ENCODE measurements around the gene SEMA5B. TPM values are rescaled to one million over a fixed set of nuclear protein-coding genes. Genes with fewer than 3 reads are reported as not detected.

The SEMA5B gene
- total RNA-seq, 2 donors from 2014 or later: 0.09 to 2.9 TPM

DNA sequence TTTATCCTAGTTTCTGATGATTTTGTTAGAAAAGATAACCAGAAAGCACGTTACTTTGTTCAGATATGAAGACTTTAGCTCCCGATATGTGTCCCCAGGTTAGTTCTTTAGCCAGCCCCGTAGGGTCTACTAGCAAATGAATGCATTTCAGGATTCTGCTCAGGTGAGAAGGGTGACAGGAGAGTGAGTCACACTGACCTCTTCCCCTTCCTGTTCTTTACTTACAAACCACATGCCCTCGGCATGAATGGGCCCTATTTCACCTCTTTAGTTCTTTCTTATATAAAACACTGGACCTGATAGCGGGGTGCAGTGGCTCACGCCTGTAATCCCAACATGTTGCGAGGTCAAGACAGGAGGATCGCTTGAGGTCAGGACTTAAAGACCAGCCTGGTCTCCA is 134.3 kb downstream of the SEMA5B start:
- intact Hi-C loops (cut with DNase I): no loop called here
- Histone ChIP-seq H3K27me3 (replicated peaks; ENCODE audit: insufficient read depth) (no peaks in the 10 kb centered on the region), H3K27ac (no peak overlapping the region), H3K36me3 (no peaks in the 10 kb centered on the region), H3K9me3 (no peaks in the 10 kb centered on the region), H3K4me1 (replicated peaks) (no peaks in the 10 kb centered on the region), H3K4me3 (no peak overlapping the region)
- no peak for TF ChIP-seq POLR2AphosphoS5 (IDR thresholded peaks at IDR 0.05)
- TF ChIP-seq, protein P1, sequence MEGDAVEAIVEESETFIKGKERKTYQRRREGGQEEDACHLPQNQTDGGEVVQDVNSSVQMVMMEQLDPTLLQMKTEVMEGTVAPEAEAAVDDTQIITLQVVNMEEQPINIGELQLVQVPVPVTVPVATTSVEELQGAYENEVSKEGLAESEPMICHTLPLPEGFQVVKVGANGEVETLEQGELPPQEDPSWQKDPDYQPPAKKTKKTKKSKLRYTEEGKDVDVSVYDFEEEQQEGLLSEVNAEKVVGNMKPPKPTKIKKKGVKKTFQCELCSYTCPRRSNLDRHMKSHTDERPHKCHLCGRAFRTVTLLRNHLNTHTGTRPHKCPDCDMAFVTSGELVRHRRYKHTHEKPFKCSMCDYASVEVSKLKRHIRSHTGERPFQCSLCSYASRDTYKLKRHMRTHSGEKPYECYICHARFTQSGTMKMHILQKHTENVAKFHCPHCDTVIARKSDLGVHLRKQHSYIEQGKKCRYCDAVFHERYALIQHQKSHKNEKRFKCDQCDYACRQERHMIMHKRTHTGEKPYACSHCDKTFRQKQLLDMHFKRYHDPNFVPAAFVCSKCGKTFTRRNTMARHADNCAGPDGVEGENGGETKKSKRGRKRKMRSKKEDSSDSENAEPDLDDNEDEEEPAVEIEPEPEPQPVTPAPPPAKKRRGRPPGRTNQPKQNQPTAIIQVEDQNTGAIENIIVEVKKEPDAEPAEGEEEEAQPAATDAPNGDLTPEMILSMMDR (IDR thresholded peaks at IDR 0.05): no peak
- no peak for TF ChIP-seq POLR2A (IDR thresholded peaks at IDR 0.05)
- WGBS: 87% methylated on average over 8 of the region's 8 CpGs
- DNase-seq (ENCODE audit: low spot score): no peak

DNA sequence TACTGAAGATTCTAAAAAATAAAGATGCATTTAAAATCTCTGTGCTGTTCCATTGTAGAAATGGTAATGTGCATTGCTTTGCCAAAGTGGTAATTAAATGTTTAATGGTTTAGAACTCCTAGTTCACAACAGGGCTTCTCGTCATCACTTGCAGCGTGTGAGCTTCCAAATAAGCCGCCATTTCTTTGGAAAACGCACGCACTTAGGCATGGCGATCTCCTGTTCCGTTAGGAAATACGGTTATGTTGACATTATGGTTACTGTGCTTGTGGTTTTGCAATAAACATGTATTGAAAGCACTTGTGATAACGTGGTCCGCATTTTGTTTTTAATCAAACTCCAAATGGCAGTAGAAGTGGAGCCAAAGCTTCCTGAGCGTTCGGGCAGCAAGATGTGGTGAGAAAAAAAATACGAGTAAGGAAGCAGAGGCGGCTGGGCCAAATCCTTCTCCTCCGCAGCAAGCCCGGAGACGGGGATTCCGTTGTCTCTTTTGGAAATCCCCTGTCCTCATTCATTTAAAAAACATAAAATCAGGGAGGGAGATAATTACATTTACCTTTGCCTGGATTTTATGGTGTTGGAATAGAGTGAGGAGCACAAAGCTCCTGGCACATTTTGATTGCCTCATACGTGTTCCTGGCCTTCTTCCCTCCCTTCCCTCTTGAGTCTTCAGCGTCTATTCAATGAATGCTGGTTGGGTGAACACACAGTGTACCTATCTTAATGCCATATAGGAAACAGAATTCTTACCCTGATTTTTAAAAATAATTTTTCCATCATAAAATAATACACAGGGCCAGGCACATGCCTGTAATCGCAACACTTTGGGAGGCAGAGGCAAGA is 135.2 kb downstream of the SEMA5B start:
- intact Hi-C loops (cut with DNase I): no loop called here

DNA sequence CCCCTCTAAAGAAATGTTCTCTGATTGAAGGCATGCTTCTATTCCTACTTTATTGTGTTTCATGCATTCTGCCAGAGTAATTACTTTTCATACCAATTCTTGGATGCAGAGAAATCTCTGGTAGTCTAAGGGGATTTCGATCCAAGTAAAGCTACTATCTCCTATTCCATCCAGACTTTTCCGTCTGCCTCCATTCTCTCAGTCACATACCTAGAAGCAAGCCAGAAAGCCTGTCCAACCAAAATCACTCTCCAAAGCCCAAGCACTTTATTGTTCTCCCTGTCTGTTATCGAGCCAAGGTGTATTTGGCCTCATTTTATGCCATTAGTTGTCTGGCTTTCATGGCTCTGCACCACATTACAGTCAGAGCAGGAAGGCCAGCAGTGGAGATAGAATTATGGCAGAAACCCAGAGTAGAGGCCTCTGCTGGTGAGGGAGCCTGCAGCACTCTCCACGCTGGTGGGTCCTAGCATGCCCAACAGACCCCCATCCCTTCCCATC is 136.8 kb downstream of the SEMA5B start:
- Histone ChIP-seq H3K4me3 (no peak overlapping the region), H3K27ac (no peak overlapping the region), H3K9me3 (no peaks in the 10 kb centered on the region), H3K36me3 (no peaks in the 10 kb centered on the region), H3K4me1 (replicated peaks) (no peaks in the 10 kb centered on the region), H3K27me3 (replicated peaks; ENCODE audit: insufficient read depth) (no peaks in the 10 kb centered on the region)
- no peak for TF ChIP-seq POLR2AphosphoS5 (IDR thresholded peaks at IDR 0.05)
- no peak for TF ChIP-seq POLR2A (IDR thresholded peaks at IDR 0.05)
- TF ChIP-seq, protein P1 (IDR thresholded peaks at IDR 0.05): no peak
- intact Hi-C loops (cut with DNase I): no loop called here
- WGBS: 42% methylated on average over 4 of the region's 4 CpGs
- DNase-seq (ENCODE audit: low spot score): no peak

More for the DNA sequence above, 135.2 kb downstream of the SEMA5B start:
- no peaks in the 10 kb centered on the region for H3K36me3 ChIP-seq
- H3K4me3 ChIP-seq: no peak overlapping the region
- DNase-seq (ENCODE audit: low spot score): no peak
- no peaks in the 10 kb centered on the region for H3K9me3 ChIP-seq
- WGBS: 56% methylated on average over 21 of the region's 21 CpGs
- no peaks in the 10 kb centered on the region for H3K4me1 ChIP-seq (replicated peaks)
- H3K27me3 ChIP-seq (replicated peaks; ENCODE audit: insufficient read depth): no peaks in the 10 kb centered on the region
- H3K27ac ChIP-seq: no peak overlapping the region
- no peak for TF ChIP-seq POLR2A (IDR thresholded peaks at IDR 0.05)
- no peak for TF ChIP-seq POLR2AphosphoS5 (IDR thresholded peaks at IDR 0.05)
- TF ChIP-seq, protein P1 (IDR thresholded peaks at IDR 0.05): no peak

DNA sequence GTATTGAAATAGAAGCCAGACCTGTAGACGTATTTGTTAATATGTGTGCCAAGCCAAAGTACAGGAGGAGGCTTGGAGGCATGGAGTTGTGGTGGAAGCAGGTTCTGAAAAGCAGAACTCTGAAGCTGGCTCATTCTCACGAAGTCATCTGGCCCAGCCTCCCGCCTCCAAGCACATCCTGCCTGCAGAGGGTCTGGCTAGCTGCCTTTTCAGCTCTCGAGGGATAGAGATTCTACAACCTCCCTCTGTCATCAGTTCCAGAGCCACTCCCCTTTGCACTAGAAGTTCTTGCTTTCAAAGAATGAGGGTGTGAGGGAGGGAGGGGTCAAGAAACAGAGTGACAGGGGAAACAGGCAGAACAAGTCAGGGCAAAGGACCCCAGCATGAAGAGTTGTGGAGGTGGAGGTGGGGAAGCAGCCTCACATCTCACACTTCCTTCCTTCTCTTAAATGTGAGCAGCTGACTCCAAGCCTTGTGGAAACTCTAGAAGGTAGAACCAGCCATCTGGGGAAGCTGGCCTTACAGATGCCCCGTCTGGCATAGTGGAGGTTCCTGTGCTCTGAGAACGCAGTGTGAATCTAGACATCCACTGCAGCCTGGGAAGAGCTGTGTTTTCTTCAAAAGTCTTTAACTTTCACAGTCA is 137.4 kb downstream of the SEMA5B start:
- Histone ChIP-seq H3K4me1 (replicated peaks) (no peaks in the 10 kb centered on the region), H3K36me3 (no peaks in the 10 kb centered on the region), H3K27ac (no peak overlapping the region), H3K9me3 (no peaks in the 10 kb centered on the region), H3K27me3 (replicated peaks; ENCODE audit: insufficient read depth) (no peaks in the 10 kb centered on the region), H3K4me3 (no peak overlapping the region)
- intact Hi-C loops (cut with DNase I): no loop called here
- TF ChIP-seq POLR2AphosphoS5 (IDR thresholded peaks at IDR 0.05) (peak; percentile 44), POLR2A (IDR thresholded peaks at IDR 0.05) (no peak)
- TF ChIP-seq, protein P1 (IDR thresholded peaks at IDR 0.05): no peak
- 7% methylated on average over 6 of the region's 6 CpGs for WGBS
- DNase-seq (ENCODE audit: low spot score): peak; percentile 46
